HG03097 (cell line): ENCODE results near the gene UROC1.

Experiments
- ATAC-seq: cut with Tn5 transposase; IDR thresholded peaks from one replicate; pipeline ENCODE4 v1.9.1; 2021; ENCODE audit not compliant: unreplicated experiment, low FRiP score

The UROC1 gene

GRCh38 chr3:126467611-126467955 lies 50.0 kb downstream of the UROC1 start:
- no peak for ATAC-seq

DNA sequence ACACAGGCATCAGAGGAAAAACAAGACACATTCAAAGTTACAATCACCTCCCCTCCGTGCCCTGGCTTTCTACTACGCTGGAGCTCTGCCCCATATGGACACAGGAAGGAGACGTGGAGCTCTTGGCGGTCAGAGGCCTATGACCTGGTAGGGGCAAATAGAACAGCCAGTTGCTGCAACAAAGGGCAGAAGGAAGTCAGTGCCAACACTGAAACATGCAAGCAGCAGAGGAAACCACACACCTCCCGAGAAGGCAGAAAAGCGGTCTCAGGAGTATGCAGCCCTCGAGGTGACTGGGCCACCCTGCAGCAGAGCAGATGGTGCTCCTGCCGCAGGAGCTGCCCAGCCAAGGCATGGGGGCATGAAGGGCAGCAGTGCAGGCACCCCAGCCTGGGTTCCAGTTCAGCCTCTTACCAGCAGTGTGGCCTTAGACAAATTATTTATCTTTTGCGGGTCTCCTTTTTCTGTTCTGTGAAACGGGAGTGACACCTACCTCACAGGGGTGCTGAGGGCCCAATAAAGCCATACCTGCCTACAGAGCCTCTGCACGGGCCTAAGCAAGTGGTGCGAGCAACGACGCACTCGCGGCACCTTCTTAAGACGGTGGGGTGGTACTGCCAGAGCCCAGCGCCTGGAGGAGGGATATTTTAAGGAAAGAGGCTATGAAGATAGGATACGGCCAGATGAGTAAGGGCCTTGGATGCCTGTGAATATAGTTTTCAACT lies 50.5 kb downstream of the UROC1 start:
- ATAC-seq = no peak

DNA sequence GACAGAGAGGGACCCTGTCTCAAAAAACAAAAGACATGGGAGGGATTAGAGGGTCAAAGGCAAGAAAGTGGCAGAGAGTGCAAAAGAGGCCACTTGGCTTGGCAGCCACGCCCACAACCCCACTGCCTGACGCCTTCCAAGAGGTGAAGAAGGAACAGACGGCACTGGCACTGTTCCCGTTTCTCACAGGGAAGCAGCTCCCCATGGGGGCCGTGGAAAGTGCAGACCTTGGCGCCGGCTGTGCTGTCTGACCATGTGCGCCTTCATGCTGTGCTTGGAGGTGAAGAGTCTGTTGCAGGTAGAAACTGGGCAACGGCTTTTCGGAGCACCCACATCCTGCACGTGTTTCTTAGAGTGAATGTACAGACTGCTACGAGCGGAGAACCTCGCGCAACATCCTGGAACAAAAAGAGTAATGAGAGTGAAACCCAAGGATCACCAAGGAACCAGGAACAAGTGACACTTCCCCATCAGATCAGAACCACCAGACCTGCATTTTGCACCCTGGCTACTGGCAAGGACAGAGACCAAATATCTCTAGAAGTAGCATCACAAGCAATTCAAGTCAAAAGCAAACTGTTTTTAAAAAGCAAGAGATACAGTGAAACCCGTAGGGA lies 51.5 kb downstream of the UROC1 start:
- no peak for ATAC-seq

DNA sequence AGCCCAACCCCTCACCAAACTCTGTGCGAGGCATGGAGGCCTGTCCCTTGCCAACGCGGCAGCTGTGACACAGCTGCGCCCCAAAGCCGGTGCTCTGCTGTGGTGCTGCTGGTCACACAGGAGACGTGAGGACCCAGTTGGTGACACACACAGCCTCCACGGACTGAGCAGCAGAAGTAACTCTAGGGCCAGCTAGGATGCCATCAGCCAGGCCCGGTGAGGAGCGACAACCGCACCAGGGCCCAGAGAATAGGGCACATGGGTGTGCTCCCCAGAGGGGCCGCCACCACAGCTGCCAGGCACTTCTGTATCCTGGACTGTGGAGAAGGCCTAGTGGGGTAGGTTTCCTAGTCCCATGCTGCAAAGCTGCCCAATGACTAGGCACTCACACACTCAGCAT lies 52.6 kb downstream of the UROC1 start:
- ATAC-seq = no peak

DNA sequence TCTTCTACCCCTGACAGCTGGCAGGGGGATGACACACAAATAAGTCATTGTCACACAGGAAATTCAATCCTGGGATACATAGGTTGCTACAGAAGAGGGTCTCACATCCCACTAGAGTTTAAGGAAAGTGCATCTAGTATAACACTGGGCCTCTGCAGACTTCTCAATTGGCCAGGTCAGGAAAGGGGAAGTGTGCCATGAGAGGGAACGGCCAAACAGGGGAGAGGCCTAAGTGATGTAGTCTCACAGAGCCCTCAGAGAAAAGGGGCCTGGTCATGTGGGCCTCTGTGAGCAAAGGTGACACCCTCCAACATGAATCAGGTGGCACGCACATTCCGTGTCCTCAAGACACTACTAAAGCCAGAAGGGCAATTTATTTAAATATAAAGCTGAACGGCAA lies 53.1 kb downstream of the UROC1 start:
- ATAC-seq = no peak

DNA sequence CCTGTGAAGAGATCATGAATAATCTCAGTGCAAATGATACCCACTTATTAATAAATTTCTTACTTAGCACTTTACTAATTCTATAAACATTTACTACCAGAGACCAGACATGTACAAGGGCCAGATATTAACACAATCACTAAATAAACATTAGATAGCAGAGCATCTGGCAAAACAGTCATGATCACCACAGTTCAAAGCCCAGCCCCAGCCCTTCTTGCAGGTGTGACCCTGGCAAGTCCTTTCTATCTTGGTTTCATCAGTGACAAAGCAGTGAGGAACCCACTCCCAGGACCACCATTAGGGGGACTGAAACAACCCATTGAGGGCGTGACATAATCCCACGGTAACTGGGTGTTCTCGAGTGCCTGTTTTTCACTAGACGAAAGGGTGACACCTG lies 53.5 kb downstream of the UROC1 start:
- ATAC-seq = no peak

DNA sequence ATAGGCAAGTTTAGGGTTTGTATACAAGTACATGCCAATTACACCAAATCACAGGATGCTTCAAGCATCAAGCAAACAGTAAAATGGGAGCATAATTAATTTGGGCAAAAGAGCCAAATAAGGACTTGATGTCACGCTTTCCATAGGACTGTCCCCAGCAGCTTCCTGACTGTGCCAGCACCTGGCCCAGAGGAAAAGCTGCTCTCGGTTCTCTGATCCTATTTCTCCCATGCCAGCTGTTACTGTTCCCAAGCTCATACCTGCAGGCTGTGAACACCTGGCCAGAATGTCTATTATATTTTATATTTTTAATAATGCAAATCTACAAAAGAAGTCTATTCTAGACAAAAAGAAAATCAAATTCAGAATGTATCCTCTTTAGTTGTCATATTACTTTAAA lies 54.1 kb downstream of the UROC1 start:
- no peak for ATAC-seq

DNA sequence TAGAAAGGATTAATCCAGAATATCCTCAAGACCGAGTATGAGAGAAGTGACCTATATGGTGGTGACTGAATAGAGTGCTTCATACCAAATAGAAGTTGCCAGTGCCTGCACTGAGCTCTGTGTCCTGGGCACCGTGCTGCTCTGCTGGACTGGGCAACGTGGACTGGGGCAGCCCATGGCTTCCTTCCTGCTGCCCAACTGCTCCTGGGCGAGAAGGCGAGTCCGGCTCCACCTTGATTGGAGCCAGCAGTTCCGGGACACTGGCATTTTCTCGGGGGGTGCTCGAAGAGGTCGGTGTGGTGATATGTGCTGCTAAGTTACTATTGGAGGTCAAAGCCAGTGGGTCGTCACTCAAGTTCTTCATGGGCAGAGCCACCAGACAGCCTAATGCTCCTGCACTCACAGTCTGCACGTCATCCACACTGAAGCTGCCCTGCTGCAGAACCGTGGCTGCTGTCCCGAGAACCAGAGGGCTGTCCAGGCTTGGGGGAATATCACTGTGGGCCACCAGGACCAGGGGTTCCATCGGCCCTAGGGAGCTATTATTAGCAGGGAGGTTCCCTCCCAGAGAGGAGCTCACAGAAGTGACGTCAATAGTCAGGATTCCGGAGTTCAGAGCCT lies 56.0 kb downstream of the UROC1 start:
- ATAC-seq = no peak

- ATAC-seq = no peak
Observed at GRCh38 chr3:126460381-126460780, 57.2 kb downstream of the UROC1 start.

DNA sequence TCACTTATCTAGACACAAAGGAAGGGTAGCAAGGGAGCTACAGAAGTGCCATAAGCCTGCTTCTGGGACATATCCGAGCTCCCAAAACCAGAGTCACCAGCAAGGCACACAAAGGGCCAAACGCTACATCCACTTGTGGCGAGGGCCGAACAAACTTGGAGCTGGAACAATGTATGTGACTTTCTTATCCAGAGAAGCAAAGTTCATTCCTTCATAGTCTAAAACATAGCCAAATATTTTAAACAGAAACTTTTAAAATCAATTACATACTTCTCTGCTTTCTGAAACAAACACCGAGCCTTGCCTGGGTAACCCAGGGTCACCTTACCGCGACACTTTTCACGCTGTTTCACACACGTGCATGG lies 57.8 kb downstream of the UROC1 start:
- ATAC-seq = no peak

DNA sequence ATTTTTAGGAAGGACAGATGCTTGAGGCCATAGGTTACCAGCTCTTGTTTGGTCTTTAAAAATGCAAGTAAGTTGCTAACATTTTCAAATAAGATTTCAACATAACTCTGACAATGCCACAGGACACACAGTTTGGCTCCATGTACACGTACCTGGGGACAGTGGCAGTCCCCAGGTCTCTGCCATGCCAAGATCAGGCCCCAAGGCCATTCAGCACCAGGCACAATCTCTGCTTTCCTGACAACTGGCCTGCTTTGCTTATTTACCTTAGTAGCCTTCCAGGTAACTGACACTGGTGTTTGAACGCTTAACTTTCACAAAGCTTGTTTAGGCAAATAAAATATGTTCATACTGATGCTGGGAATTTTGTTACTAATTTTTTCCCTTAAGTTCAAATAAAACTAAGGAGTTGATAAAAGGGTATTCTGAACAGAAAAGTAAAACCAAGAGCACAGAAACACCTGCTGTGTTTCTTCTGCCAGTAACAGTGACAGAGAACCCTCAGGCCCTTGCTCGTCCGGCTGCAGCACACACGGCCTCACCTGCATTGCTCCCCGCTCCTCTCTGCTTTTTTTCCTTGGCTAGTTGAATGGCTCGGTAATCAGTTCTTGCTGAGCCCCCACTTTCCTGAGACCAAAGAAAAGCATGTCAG lies 58.3 kb downstream of the UROC1 start:
- no peak for ATAC-seq

GRCh38 chr3:126456766-126457388 lies 60.7 kb downstream of the UROC1 start:
- no peak for ATAC-seq

DNA sequence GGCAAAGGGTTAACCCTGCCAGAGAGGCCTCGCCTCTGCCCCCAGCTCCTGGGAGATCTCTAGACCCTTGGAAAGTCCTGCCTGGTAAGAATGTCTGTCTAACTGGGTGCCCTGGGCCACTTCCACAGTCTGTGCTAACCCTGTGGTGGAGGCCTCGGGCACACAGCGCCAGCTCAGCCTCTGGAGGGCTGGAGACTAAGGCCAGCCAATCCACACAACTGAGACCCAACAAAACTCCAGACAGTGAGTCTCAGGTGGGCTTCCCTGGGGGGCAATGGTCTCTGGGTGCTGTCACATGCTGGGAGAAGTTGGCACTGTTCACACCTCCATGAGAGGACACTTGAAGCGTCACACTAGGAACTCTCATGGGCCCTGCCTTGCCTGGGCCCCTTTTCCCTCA lies 61.4 kb downstream of the UROC1 start:
- no peak for ATAC-seq

DNA sequence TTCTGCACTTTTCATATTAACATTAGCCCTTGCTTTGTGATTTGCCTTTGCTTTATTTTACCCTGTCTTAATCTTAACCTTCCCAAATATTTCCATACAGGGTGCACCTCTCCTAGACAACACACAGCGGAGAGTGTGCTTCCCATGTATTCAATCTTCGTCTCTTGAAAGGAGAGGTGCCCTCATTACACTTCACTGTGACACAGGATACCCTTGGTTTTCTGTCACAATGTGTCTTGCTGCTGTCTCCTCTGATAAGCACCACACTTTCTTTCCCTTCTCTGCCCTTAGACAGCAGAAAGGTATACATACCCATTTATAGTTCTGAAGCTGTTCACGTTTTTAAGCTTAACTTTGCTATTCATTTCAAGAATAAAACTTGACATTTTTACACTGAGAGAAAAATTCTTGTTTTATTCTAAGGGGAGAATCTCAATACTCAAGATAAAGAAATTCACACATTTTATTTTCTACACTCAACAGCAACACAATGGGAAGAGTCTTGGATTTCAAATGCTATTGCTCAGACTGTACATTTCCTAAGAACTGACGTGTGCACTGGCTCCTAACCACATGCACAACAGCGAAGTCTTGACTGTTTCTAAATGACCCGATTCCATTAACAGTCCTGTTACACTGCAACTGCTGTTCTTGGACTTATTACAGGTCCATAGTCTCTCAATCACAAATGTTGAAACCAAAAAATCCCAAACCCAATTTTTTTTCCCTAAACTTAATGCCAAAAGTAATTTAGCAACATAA lies 63.0 kb downstream of the UROC1 start:
- ATAC-seq = no peak

GRCh38 chr3:126454025-126454424 lies 63.5 kb downstream of the UROC1 start:
- ATAC-seq = no peak

DNA sequence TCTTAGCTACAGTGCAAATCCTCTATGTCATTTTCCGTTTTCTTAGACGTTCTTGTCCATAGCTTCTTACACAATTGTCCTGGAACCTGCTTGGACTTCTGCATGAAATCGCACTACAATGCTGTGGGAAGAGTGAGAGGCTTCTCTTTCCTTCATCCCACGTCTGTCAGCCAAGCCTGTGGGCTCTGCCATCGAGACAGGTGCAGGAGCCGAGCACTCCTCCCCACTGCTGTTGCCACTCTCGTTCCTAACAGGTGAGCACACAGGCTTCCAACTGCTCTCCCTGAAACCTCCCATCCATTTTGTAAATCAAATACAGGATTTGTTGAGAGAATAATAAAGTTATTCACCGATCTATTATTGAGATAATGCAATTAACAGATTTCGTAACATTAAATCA lies 65.4 kb downstream of the UROC1 start:
- ATAC-seq = no peak

- ATAC-seq = no peak
Observed at GRCh38 chr3:126451511-126451910, 66.1 kb downstream of the UROC1 start.

- no peak for ATAC-seq
Observed at GRCh38 chr3:126450744-126451143, 66.8 kb downstream of the UROC1 start.

GRCh38 chr3:126450219-126450618 lies 67.4 kb downstream of the UROC1 start:
- ATAC-seq = no peak

DNA sequence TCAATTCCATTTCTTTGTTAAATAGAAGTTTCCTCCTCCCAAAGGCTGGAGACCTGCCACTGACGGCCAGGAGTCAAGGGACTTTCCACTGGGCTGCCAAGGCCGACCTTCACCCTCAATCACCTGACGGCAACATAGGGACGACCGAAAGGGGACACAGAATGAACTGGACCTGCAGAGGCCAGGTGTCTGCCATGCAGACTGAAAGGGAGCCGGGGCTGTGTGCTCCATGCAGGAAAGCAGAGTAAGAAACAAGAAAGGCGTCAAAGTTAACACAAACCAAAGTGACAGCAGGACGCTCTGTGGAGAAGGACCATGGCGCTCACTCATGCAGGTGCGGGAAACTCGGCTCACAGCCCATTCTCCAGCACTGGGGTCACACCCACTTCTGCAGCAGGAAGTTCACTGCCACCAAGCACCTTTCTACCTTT lies 67.9 kb downstream of the UROC1 start:
- no peak for ATAC-seq

DNA sequence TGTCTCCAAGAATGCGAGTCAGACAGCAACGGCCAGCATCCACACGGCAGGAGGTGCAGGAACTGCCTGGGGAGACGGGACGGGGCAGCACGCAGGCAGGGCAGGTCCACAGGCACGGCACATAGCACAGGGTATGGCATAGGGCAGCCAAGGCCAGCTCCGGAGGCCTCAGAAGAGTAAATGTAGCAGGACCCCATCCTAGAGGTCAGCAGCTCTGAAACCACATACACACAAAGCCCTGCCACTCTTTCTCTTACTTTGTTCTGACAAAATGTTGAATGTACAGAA lies 68.7 kb downstream of the UROC1 start:
- no peak for ATAC-seq
